HUES6 (cell line): Measurements from ENCODE around the gene SELENOM.
A peak's percentile ranks its signal among the peaks of the same experiment; 100 is the strongest.

Experiments used
- H3K27ac ChIP-seq: 2 replicates; pipeline ENCODE4 v1.7.0; 2013; ENCODE audit warnings: low read depth, mild to moderate bottlenecking, low read length, inconsistent platforms
- H3K27me3 ChIP-seq: 2 replicates; pipeline ENCODE4 v1.6.1; 2013; ENCODE audit warnings: low read length; ENCODE audit not compliant: control insufficient read depth, insufficient read depth
- H3K36me3 ChIP-seq: 2 replicates; pipeline ENCODE4 v1.6.1; 2013; ENCODE audit warnings: low read length; ENCODE audit not compliant: control insufficient read depth, insufficient read depth
- H3K4me1 ChIP-seq: 2 replicates; pipeline ENCODE4 v1.6.1; 2013; ENCODE audit warnings: low read length; ENCODE audit not compliant: control insufficient read depth, insufficient read depth
- H3K4me3 ChIP-seq: 2 replicates; pipeline ENCODE4 v1.5.1; 2013; ENCODE audit warnings: low read depth, low read length
- H3K9ac ChIP-seq: one replicate; pipeline ENCODE4 v1.6.1; 2013; ENCODE audit warnings: mild to moderate bottlenecking, low read length
- H3K9me3 ChIP-seq: 2 replicates; pipeline ENCODE4 v1.6.1; 2013; ENCODE audit warnings: low read depth, low read length; ENCODE audit not compliant: control insufficient read depth, insufficient read depth

SELENOM gene

DNA sequence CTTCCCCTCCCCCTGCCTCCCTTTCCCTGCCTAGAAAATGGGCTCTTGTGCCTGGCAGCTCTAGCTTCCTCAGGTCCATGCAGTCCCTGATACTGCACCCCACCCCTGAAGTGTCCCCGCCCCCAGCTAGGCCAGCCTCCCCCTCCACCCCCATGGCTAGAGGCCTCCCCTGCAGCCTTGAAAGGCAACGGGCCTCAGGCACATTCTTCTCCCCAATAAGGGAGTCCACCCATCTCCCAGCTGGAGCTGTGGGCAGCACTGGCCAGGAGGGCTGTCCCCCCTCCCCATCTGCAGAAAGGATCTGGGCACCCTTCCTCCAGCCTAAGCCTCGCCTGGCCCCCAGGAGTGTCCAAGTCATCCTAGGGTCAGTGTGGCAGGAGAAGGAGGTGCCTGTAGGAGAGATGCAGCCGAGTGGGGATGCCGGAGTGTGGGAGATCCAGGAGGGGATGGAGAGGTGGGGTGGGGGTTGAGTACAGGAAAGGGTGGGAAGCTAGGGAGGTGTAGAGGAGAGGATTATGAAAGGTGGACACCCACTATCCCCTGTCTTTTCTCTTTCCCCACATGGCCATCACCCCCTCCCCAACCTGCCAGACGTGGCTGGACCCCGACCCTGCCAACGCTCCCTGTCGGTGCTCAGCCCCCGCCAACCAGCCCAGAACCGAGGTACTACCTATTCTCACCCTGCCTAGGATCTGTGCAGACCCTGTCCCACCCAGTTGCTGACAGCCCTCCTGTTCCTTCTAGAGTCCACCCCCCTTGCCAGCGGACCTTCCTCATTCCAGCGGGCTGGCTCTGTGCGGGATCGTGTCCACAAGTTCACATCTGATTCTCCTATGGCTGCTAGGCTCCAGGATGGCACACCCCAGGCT, 16.9 kb downstream of the SELENOM start:
- peaks cover 16% of the 10 kb centered on the region; the same call in 1 of the 2 replicates for H3K36me3 ChIP-seq
- no peaks in the 10 kb centered on the region for H3K27me3 ChIP-seq
- H3K9me3 ChIP-seq = no peaks in the 10 kb centered on the region
- H3K4me1 ChIP-seq = peaks cover 6% of the 10 kb centered on the region; the same call in 1 of the 2 replicates
- no peak overlapping the region for H3K27ac ChIP-seq
- no peak overlapping the region for H3K4me3 ChIP-seq
- H3K9ac ChIP-seq = no peak overlapping the region

DNA sequence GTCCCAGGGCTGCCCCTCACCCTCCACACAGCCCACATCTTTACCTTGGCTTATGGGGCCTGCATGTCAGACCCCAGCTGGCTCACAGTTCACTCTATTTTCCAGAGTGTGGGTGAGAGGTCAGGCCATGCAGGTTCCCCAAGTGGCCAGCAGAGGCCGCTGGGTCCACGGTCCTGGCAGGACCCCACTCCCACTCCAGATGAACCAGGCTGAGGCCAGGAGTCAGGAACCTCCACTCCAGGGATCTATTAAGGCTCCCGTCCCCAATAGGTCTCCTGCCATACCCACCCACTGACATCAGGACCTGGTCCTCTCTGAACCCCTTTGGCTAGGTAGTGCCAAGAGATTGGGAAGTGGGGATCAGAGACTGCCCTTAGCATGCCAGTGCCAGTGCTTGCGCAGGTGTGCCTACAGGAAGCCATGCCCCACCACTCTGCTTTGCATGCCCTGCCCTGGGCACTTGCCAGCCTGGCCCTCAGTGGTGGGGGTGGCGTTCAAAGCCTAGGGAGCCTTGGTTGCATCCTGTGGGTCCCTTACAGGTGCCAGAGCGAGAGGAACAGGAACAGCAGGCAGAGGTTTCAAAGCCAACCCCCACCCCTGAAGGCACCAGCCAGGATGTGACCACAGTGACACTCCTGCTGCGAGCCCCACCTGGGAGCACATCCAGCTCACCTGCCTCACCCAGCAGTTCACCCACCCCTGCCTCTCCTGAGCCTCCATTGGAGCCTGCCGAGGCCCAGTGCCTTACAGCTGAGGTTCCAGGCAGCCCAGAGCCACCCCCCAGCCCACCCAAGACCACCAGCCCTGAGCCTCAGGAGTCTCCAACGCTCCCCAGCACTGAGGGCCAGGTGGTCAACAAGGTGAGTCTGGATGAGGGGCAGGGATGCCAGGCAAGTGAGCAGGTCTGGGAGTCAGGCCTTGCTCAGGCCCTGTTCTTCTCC, 17.9 kb downstream of the SELENOM start:
- Histone ChIP-seq H3K27me3 (no peaks in the 10 kb centered on the region), H3K9me3 (no peaks in the 10 kb centered on the region), H3K4me3 (no peak overlapping the region), H3K36me3 (peaks cover 13% of the 10 kb centered on the region; the same call in 1 of the 2 replicates), H3K4me1 (peaks cover 6% of the 10 kb centered on the region; the same call in 1 of the 2 replicates), H3K27ac (no peak overlapping the region), H3K9ac (no peak overlapping the region)

GRCh38 chr22:31088233-31088986, 19.0 kb downstream of the SELENOM start:
- Histone ChIP-seq H3K4me1 (peaks cover 17% of the 10 kb centered on the region), H3K9ac (no peak overlapping the region), H3K27me3 (no peaks in the 10 kb centered on the region), H3K27ac (no peak overlapping the region), H3K36me3 (peaks cover 13% of the 10 kb centered on the region; the same call in 1 of the 2 replicates), H3K4me3 (no peak overlapping the region), H3K9me3 (no peaks in the 10 kb centered on the region)

DNA sequence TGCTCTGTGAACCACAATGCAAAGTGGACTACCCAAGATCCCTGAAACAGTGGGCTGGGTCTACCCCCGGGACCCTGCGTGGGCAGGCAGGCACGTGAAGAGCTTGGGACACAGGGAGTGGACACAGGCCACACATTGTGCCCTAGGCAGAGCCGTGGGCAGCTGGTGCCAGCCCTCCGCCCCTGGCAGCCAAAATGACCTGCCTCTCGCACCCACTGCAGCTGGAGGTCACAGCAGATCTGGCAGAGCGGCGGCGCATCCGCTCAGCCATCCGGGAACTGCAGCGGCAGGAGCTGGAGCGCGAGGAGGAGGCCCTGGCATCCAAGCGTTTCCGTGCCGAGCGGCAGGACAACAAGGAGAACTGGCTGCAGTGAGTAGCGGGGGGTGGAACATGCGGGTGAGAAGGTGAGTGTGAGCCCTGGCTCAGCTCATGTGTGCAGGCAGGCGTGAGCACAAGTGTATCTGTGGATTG, 19.6 kb downstream of the SELENOM start:
- Histone ChIP-seq H3K4me3 (no peak overlapping the region), H3K36me3 (peaks cover 13% of the 10 kb centered on the region; the same call in 1 of the 2 replicates), H3K27ac (no peak overlapping the region), H3K9ac (no peak overlapping the region), H3K4me1 (peaks cover 23% of the 10 kb centered on the region), H3K27me3 (no peaks in the 10 kb centered on the region), H3K9me3 (no peaks in the 10 kb centered on the region)

DNA sequence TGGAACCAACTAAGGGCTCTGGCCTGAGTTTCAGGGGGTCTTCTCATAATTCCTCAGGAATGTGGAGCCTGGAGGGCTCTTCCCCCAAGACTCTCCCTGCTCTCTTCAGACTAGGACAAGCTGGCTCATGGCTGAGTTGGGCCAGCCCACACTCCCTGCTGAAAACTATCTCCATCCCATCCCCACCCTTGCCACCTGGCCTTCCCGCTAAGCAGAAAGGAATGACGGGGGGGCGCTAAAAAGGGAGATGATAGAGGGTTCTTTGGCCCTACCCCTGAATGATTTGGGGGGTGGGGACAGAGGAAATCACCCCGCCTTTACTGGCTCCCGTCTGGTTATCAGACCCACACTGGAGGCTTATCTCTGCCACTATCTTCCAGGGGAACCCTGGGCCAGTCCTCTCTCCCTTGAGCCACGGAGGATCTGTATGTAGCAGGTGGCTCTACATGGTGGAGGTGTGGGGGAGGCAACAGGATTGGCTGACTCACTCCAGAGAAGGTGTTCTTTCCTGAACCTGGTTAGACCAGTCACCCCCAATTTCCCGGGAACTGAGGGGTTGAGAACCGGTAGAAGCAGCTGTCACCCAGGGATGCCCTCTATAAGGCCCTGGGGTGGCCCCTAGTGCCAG, 20.6 kb downstream of the SELENOM start:
- peaks cover 32% of the 10 kb centered on the region for H3K4me1 ChIP-seq
- no peak overlapping the region for H3K27ac ChIP-seq
- peaks cover 12% of the 10 kb centered on the region; the same call in 1 of the 2 replicates for H3K36me3 ChIP-seq
- H3K4me3 ChIP-seq = no peak overlapping the region
- no peaks in the 10 kb centered on the region for H3K27me3 ChIP-seq
- no peak overlapping the region for H3K9ac ChIP-seq
- no peaks in the 10 kb centered on the region for H3K9me3 ChIP-seq

- H3K9ac ChIP-seq = peak overlapping the region; percentile 86
- H3K27ac ChIP-seq = no peak overlapping the region
- H3K4me3 ChIP-seq = no peak overlapping the region
- H3K27me3 ChIP-seq = no peaks in the 10 kb centered on the region
- H3K4me1 ChIP-seq = peaks cover 36% of the 10 kb centered on the region
- no peaks in the 10 kb centered on the region for H3K9me3 ChIP-seq
- peaks cover 4% of the 10 kb centered on the region; the same call in 1 of the 2 replicates for H3K36me3 ChIP-seq
Observed at GRCh38 chr22:31085928-31086327, 21.4 kb downstream of the SELENOM start.

DNA sequence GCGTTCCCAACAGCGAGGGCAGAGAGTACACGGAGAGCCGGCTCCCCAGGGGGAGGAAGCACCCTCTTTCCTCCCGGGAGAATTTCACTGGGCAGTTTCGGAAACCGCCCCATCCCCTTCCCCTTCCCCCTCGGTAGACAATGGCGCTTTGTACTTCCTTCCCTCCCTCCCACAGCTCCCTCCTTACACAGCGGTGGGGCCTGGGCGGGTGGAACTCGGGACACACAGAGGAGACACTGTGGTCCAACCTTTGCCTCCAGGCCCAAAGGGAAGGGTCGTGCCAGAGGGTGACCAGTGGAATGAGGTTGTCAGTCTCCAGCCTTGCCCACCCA, 21.9 kb downstream of the SELENOM start:
- peak overlapping the region; percentile 96 for H3K27ac ChIP-seq
- H3K36me3 ChIP-seq = peaks cover 4% of the 10 kb centered on the region; the same call in 1 of the 2 replicates
- H3K9me3 ChIP-seq = no peaks in the 10 kb centered on the region
- H3K4me1 ChIP-seq = peaks cover 35% of the 10 kb centered on the region
- no peaks in the 10 kb centered on the region for H3K27me3 ChIP-seq
- H3K9ac ChIP-seq = peak overlapping the region; percentile 86
- peak overlapping the region; percentile 66 for H3K4me3 ChIP-seq

DNA sequence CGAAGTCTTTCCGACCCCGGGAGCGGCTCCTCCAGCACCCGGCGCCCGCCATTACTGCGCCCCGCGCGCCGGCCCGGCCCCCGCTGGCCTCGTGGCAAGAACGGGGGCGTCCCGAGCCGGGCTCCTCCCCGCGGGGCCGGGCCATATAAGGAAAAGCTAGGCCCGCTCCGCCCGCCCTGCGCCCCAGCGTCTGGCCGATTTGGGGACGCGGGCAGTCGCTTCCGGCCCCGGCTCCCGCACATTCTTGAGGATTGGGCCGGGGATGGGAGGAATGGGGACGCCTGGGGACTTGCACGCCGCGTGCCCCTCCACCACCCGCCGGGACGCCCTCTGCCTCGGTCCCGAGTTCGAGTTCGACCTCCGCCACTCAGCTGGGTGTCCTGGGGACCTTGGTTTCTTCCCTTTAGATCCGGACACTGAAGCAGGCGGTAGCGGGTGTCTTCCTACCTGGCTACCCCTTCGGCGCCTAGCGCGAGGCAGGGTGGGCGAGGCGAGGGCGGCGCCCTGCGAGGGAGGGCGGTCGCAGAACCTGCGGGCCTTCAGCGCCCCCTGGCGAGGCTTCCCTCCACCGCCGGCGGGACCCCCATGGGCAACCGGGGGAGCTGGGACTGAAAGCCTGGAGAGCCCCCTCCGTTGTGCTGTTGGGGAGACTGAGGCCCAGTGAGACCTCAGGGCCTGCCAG, 22.4 kb downstream of the SELENOM start:
- H3K27ac ChIP-seq = peak overlapping the region; percentile 96

DNA sequence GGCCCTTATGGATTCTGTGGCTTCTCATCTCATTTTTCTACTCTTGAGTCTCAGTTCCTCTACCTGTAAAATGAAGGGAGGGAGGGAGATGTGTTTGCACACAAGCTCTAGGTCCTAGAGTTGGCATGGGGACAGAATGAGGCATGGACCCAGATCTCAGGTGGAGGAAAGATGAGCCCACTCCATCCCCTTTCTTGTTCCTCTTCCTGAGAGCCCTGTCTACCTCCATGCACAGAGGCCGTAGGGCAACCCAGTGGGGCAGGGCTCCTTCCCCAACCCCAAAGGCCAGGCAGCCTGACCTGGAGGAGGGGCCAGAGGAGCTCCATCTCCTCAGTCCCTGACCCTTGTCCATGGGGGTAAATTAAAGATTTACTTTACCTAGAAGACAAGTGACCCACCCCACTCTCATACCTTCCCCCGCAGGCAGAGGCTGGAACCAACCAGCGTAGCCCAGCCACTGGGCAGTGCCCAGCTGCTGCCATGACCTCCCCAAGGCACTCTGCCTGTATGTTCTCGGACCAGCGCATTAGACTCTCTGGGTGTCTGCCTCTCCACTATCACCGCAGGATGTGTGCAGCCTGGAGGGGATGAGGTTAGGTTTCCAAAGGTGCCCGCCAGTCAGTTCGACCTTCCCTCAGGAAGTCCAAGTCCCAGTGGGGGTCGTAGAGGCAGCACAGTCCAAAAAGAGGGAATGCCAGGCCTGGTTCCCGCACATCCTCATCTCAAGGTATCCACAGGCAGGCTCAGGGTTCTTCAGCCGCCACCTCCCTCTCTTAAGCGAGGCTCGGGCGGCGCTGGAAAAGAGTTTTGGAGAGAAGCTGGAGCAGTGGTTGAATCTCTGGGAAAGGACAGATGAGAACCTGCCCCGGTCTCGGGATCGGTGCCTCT, 23.2 kb downstream of the SELENOM start:
- peak overlapping the region; percentile 96 for H3K27ac ChIP-seq
- H3K36me3 ChIP-seq = peaks cover 4% of the 10 kb centered on the region; the same call in 1 of the 2 replicates

More for the DNA sequence above, 22.4 kb downstream of the SELENOM start:
- Histone ChIP-seq H3K9ac (peak overlapping the region; percentile 86), H3K36me3 (peaks cover 4% of the 10 kb centered on the region; the same call in 1 of the 2 replicates), H3K9me3 (no peaks in the 10 kb centered on the region), H3K27me3 (no peaks in the 10 kb centered on the region), H3K4me3 (peak overlapping the region; percentile 66), H3K4me1 (peaks cover 37% of the 10 kb centered on the region)

More for the DNA sequence above, 23.2 kb downstream of the SELENOM start:
- Histone ChIP-seq H3K27me3 (no peaks in the 10 kb centered on the region), H3K9ac (peak overlapping the region; percentile 86), H3K9me3 (no peaks in the 10 kb centered on the region), H3K4me1 (peaks cover 37% of the 10 kb centered on the region), H3K4me3 (peak overlapping the region; percentile 66)
